Stimulated activated CD8-positive, alpha-beta memory T cell treated with anti-CD3 and anti-CD28 coated beads, Interleukin-12 subunit alpha, Interleukin-12 subunit beta, amount 100 ng/mL, for 24 hours (primary cell): ENCODE results near the gene IRF1.

Source experiments
- DNase-seq: peaks from one replicate; pipeline ENCODE4 v3.0.0-alpha.2; 2020; ENCODE audit errors: extremely low read depth

Gene IRF1

DNA sequence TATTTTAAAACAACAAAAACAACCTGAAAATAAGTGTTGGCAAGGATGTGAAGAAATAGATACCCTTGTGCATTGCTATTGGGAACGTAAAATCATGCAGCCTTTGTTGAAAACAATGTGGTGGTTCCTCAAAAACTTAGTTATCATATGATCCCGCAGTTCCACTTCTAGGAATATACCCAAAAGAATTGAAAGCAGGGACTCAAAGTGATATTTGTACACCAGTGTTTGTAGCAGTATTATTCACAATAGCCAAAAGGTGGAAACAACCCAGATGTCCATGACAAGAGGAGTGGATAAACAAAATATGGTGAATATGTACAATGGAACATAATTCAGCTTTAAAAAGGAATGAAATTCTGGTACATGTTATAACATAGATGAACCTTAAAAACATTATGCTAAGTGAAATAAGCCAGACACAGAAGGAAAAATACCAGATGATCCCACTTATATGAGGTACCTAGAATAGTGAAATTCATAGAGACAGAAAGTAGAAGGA, 29.0 kb downstream of the IRF1 start:
- DNase-seq = no peak

GRCh38 chr5:132460846-132461568, 29.6 kb downstream of the IRF1 start:
- no peak for DNase-seq

GRCh38 chr5:132459983-132460838, 30.4 kb downstream of the IRF1 start:
- no peak for DNase-seq

DNA sequence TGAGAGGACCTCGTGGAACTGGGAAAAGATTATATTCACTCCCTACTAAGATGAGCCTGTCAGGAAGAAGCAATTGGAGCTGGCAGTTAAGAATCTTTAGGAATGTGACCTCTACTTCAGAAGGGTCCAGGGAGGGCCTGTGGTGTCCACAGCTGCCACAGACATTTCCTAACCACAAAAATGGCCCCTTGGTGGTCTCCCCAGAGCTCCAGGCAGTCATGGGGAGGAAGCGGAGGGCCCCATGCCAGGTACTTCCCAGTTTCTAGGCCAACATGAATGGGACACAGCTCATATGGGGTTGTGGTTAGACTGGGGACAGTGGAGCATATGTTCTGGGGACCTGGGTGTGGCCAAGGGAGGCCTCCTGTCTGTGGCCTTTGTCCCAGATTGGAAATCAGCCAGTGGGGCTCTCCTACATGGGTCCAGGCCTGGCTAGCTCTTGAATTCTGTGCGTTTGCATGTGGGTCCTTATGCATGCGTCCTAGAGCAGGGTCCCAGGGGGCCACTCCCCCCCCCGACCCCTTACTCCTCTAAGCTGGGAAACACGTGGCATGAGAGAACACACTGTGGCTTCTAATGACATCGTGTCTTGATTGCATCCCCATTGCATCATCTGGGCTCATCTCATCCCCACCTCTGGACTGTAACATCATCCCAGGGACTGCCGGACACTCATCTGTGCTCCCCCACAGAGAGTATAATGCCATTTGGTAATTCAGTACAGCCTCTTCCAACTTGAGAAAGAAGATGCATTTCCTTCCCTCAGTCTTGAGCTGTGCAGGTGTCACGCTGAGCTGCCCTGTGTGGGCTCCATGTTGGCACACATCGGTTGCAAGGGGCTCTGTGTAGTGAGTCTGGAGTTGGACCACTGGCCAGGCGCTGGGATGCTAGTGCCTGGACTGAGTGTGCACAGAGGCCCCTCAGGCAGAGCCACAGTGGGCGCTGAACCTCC, 31.3 kb downstream of the IRF1 start:
- DNase-seq = no peak

DNA sequence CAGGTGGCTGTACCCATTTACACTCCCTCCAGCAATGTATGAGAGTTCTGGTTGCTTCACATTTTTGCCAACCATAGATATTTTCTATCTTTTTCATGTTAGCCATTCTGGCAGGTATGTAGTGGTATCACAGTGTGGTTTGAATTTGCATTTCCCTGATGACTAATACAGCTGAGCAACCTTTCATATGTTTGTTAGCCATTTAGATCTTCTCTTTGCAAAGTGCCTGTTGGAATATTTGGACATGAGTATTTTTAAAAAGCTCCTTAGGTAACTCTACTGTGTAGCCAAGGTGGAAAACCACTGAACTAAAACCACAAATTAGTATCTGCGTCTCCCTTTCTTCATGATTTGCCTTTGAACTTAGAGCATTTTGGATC, 31.9 kb downstream of the IRF1 start:
- no peak for DNase-seq

DNA sequence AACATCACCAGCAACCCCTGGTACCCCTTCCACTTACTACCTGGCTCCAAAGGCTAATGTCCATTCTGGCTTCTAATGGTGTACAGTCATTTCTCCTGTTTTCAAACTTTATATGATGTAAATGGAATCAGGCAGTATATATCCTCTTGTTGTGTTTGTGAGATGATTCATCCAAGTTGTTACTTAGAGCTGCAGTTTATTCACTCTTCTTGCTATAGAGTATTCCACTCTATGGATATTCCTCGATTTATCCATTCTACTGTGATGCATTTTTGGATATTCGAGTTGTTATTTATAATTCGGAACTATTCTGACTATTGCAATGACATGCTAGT, 32.4 kb downstream of the IRF1 start:
- no peak for DNase-seq

DNA sequence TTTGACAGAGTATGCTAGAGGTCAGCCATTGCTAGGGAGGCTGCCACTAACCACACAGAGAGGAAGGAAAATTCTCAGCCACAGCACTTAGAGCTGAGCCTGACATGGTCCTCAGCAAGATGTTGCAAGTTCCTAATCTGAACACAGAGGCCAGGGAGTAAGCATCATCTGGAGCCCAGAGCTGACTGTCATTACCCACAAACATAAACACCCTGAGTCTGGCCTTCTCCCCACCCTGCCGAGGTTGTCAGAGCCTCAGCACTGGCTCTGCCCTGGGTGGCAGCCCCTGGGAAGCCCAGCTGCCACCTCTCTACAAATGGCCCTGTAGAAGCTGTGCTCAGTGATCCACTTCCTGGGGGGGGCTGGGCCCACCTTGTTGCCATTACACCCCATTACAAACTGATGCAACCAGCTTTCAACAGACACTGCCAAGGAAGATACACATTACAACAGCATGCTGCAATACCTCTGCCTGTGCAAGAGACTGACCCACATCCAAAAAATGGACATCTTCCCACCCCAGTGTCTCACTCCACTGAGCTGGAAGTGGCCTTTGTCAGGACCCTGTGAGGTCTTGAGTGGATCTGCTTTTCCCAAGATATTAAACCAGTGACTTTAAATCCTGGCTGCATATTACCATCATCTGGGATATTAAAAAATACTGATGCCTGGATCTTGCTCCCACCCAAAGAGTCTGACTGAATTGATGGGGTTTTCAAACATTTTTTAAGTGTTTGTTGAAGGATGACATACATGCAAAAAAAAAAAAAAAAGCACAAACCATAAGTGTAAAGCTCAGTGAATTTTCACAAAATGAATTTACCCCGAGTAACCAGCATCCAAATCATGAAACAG, 33.0 kb downstream of the IRF1 start:
- no peak for DNase-seq

DNA sequence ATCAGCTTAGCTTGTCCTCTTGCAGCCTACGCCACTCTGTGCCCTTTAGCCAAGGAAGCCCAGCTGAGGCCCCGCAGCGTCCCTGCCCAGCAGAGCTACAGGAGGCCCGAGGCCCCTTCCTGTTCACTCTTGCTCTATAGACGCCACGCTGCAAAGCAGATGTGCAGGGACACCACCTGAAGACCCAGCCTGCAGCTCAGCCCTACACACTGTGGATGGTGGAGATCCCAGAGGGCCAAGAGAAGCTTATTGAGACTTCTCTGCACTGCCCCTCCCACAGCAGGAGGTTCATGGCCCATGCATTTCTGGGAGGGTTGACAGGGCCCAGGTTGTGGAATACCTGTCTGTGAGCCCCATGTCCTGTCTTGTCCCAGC, 33.6 kb downstream of the IRF1 start:
- DNase-seq = no peak

GRCh38 chr5:132456296-132456986, 34.1 kb downstream of the IRF1 start:
- no peak for DNase-seq

DNA sequence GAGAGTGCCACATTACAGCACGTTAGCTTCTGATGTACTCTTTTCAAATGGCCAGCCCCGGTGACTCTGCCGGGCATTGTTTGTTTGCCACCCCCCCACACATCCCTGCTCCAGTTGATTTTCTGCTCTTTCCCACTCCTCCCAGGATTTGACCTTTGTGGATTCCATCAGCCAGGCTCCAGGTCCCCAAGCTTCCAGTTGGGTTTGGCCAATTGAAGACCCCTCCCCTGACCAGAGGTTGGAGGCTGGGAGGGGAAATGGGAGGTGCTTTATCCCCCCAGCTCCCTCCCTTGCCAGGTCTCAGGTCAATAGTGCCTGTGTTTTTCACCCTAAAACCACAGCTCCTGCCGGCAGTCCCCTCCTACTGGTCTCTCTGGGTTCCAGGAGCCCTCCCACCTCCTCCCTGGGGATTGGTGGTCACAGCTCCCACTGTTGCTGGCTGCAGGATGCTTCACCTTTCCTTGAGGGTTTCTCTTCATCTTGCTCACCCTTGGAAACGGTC, 34.9 kb downstream of the IRF1 start:
- DNase-seq = no peak

GRCh38 chr5:132454361-132454760, 36.2 kb downstream of the IRF1 start:
- no peak for DNase-seq

GRCh38 chr5:132451387-132451786, 39.2 kb downstream of the IRF1 start:
- no peak for DNase-seq

GRCh38 chr5:132449060-132449459, 41.5 kb downstream of the IRF1 start:
- no peak for DNase-seq

DNA sequence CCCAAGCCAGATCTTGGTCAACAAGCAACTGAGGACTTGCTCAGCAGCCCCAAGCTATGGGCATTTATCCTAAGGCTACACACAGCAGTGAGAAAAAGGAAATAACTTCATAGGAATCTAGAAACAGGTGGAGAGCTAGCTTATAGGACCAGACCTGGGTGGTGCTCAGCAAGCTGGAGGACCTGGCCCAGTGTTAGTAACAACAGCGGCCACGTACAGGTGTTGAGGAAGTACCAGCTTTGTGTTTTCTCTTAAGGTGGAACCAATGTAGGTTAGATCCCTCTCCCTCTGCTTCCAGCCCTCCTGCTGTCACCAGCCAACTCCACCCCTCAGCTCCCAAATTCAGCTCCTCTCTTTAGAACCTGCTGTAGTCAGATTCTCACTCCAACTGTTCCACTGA, 43.4 kb downstream of the IRF1 start:
- DNase-seq = no peak

DNA sequence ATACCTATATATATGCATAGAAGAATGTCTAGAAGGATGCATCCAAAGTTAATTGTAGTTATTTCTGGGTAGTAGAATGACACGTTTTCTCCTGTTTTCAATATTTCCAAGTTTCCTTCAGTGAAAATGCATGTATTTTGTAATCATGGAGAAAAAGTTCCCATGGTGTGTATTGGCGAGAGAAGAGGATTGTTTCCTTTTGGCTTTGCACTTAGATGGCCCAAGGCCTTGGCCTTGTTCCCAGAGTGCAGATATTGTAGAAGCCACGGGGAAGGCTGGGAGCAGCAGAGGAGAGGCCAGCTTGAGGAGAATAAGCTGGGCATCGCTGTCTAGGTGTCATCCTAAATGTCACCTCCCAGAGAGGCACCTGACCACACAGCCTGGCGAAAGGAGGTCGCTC, 44.0 kb downstream of the IRF1 start:
- no peak for DNase-seq

- no peak for DNase-seq
Observed at GRCh38 chr5:132445930-132446329, 44.6 kb downstream of the IRF1 start.

GRCh38 chr5:132445640-132445923, 45.0 kb downstream of the IRF1 start:
- no peak for DNase-seq

- DNase-seq = no peak
Observed at GRCh38 chr5:132444841-132445639, 45.5 kb downstream of the IRF1 start.

DNA sequence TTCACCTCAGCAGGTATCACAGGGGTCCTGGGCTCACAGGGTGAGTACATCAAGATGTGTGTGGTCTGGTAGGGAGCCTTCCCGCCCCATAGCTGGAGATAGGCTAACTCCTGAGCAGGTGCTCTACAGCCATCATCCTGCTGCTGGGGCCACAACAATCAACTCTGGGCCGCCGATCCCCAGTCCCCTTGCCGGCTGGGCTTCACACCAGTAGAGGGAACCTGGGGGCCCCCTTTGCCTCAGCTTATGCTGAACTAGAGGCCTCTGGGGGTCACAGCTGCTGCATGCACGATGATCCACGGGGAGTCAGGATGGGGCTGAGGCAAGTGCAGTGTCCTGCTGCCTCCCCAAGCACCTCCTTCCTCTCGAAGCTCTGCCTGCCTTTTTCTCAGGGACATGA, 46.5 kb downstream of the IRF1 start:
- no peak for DNase-seq
